Left lung (tissue), 10 donors: Measurements from ENCODE around the gene SMAD7. TPM values are rescaled to one million over a fixed set of nuclear protein-coding genes. Genes with fewer than 3 reads are reported as not detected.

Source experiments
- ATAC-seq: fragments of 200-7000 bp; cut with Tn5 transposase; one replicate; pipeline ENCODE4 v1.9.1; 2020; ENCODE audit warnings: moderate library complexity
- DNase-seq, 4 donors: peaks; one replicate each; pipeline ENCODE4 v3.0.0-alpha.2; 2013 to 2020
- H3K27ac ChIP-seq, 2 donors: fragments of 200-600 bp; sonication (generic) in 1 of 2; one replicate each; pipeline versions ENCODE4 v1.5.0 to v1.8.0; 2020 to 2021
- H3K27me3 ChIP-seq, 2 donors: fragments of 200-600 bp; sonication (generic) in 1 of 2; one replicate each; pipeline versions ENCODE4 v1.5.0 to v1.8.0; 2020 to 2021
- H3K36me3 ChIP-seq, 2 donors: fragments of 200-600 bp; sonication (generic) in 1 of 2; one replicate each; pipeline versions ENCODE4 v1.5.0 to v1.8.0; 2020 to 2021
- H3K4me1 ChIP-seq, 2 donors: fragments of 200-600 bp; one replicate each; pipeline ENCODE4 v1.8.0; 2021
- H3K4me3 ChIP-seq, 2 donors: fragments of 200-600 bp; sonication (generic) in 1 of 2; one replicate each; pipeline versions ENCODE4 v1.5.0 to v1.8.0; 2020 to 2021; ENCODE audit warnings: mild to moderate bottlenecking in 1 of 2
- H3K9me3 ChIP-seq, 2 donors: fragments of 200-600 bp; sonication (generic) in 1 of 2; one replicate each; pipeline versions ENCODE4 v1.5.0 to v1.8.0; 2020 to 2021
- intact Hi-C, 2 donors: fragments of 100-400 bp; cut with DNase I; formaldehyde crosslinking; loops; one replicate each; pipeline versions ENCODE4 v1.11.2 to v1.14.2; 2022
- polyA plus RNA-seq, 6 donors: library from polyadenylated mRNA; unstranded; fragments of 120-200 nt; gene quantifications; one replicate each; pipeline ENCODE4 v1.2.1, GENCODE V29; 2013; ENCODE audit not compliant: insufficient read length in 6 of 6
- total RNA-seq, 2 donors: library from RNA; stranded (reverse); fragmentation: NEBNext Ultra II Directional; extraction: Animal tissue kit (Norgen Biotek cat#: 25700); gene quantifications; one replicate each; pipeline ENCODE4 v1.2.1, GENCODE V29; 2021
- TF ChIP-seq, protein P1 (sequence below), 2 donors: fragments of 200-600 bp; sonication (generic) in 1 of 2; IDR thresholded peaks; one replicate each; pipeline versions ENCODE4 v1.5.0 to v1.8.0; 2021; ENCODE audit warnings: antibody characterized with exemption in 2 of 2
- donor health status: DM: no; HTN: yes; CAD: no.
- donor health status: DM: no; HTN: no; CAD: no.

Gene SMAD7
- total and polyA plus RNA-seq, 8 donors = 43.3 to 71.2 (median 61.9) TPM

DNA sequence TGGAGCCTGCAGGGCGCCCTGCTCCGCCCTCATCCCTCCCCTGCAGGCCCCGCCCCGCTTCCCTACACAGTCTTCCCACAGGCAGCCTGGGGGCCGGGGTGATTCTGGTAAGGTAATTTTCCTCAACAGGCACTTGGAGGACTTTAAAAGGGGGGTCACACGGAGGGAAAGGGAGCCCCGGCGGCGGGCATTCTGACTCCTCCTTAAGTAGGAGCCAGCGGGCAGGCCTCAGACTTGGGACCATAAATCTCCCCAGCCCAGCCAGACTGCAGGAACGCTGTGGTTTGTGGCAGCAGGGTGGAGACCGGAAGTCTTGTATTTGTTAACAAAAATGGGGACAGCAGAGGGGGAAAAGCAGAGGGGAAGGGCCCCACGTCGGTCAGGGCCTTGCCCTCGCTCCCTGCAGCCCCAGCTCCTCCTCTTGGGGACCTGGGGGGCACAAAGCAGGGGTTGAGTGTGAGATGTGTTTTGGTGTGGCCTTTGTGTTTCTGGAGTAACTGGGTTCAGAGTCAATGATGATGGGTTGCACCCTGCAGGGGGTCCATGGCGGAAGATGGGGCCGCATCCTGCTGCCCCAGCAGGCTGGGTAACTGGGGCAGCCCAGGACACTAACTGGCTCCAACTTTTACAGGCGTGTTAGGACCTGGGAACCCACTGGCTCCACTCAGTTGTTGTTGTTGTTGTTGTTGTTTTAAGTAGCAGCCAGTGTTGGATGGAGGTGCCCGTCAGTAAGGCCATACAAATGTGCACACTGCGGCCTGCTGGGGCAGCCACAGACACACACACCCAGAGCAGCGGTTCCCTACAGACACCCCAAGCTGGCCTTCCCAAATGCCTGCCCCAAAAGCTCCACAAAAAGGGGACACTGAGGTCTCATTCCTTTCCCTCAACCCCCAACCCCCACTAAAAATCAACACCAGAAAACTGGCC, 27.7 kb downstream of the SMAD7 start:
- Histone ChIP-seq H3K36me3 (peaks cover 0 to 30% of the 10 kb centered on the region in 2 donors), H3K4me1 (peaks cover 64 to 92% of the 10 kb centered on the region in 2 donors), H3K27ac (peak overlapping the region; percentile 73 to 76), H3K27me3 (no peaks in the 10 kb centered on the region), H3K9me3 (no peaks in the 10 kb centered on the region), H3K4me3 (peak overlapping the region in 1 of 2 donors; percentile 30)
- peak in 2 of 4 donors; percentile 80 to 90 for DNase-seq
- intact Hi-C loops = no loop called here
- peak; percentile 61 for ATAC-seq
- TF ChIP-seq, protein P1, sequence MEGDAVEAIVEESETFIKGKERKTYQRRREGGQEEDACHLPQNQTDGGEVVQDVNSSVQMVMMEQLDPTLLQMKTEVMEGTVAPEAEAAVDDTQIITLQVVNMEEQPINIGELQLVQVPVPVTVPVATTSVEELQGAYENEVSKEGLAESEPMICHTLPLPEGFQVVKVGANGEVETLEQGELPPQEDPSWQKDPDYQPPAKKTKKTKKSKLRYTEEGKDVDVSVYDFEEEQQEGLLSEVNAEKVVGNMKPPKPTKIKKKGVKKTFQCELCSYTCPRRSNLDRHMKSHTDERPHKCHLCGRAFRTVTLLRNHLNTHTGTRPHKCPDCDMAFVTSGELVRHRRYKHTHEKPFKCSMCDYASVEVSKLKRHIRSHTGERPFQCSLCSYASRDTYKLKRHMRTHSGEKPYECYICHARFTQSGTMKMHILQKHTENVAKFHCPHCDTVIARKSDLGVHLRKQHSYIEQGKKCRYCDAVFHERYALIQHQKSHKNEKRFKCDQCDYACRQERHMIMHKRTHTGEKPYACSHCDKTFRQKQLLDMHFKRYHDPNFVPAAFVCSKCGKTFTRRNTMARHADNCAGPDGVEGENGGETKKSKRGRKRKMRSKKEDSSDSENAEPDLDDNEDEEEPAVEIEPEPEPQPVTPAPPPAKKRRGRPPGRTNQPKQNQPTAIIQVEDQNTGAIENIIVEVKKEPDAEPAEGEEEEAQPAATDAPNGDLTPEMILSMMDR (IDR thresholded peaks at IDR 0.05) = no peak

DNA sequence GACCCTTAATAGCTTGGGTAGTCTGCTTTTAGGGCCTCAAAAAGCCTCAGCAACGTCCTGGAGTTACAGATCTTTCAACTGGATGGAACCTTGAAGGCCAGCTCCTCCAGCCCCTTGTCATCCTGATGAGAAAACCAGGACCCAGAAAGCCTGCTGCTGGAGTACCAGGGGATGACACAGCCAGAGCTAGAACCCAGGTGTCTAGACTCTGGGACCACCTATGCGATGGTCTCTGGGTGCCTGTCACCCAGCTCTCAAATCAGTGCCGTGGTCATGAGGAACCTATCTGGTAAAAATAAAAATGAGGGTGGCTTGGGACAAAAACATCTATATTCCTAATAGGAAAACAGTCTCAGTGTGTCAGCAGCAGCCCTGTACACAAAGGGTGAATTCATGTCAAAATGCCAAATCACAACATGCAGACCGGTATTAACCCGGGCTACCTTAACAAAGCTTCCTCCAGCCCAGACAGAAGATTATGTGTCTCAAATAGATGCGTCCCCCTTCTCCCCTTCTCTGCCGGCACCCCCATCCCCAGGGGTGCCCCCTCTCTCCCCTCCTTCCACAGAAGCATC, 28.5 kb downstream of the SMAD7 start:
- H3K27ac ChIP-seq = peak overlapping the region; percentile 73 to 76
- no peaks in the 10 kb centered on the region for H3K27me3 ChIP-seq
- no peak for DNase-seq
- intact Hi-C loops = no loop called here
- peak overlapping the region in 1 of 2 donors; percentile 30 for H3K4me3 ChIP-seq
- no peaks in the 10 kb centered on the region for H3K9me3 ChIP-seq
- ATAC-seq = no peak
- TF ChIP-seq, protein P1 (IDR thresholded peaks at IDR 0.05) = no peak
- H3K4me1 ChIP-seq = peaks cover 57 to 92% of the 10 kb centered on the region in 2 donors
- peaks cover 0 to 30% of the 10 kb centered on the region in 2 donors for H3K36me3 ChIP-seq

DNA sequence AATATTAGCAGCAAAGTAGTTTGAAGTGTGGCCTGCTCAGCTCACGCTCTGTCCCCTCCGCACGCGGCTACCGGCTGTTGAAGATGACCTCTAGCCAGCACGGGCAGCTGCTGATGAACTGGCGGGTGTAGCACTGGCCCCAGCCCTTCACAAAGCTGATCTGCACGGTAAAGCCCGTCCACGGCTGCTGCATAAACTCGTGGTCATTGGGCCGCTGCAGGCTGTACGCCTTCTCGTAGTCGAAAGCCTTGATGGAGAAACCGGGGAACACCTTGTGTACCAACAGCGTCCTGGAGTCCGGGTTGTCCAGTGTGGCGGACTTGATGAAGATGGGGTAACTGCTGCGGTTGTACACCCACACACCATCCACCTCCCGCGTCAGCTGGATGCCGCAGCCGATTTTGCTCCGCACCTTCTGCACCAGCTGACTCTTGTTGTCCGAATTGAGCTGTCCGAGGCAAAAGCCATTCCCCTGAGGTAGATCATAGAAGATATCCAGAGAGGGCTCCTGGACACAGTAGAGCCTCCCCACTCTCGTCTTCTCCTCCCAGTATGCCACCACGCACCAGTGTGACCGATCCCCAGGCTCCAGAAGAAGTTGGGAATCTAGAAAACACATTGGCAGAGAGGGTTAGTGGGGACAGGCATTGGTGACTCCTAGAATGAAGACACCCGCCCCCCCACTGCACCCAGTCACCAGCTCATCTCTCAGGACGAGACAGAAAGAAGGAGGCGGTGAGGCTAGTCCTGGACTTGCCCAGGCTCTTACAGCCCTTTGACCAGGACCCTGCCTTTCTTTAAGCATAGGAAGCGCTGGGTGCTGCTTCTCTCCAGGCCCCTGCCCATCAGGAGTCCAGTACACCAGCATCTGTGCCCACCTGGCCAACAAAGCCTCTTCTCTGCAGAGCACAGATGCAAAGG, 29.2 kb downstream of the SMAD7 start:
- H3K4me3 ChIP-seq = no peak overlapping the region
- peaks cover 0 to 30% of the 10 kb centered on the region in 2 donors for H3K36me3 ChIP-seq
- H3K4me1 ChIP-seq = peaks cover 53 to 92% of the 10 kb centered on the region in 2 donors
- ATAC-seq (no peak), DNase-seq (no peak)
- TF ChIP-seq, protein P1 (IDR thresholded peaks at IDR 0.05) = no peak
- peak overlapping the region in 1 of 2 donors; percentile 76 for H3K27ac ChIP-seq
- intact Hi-C loops = no loop called here
- H3K27me3 ChIP-seq = no peaks in the 10 kb centered on the region
- H3K9me3 ChIP-seq = no peaks in the 10 kb centered on the region

DNA sequence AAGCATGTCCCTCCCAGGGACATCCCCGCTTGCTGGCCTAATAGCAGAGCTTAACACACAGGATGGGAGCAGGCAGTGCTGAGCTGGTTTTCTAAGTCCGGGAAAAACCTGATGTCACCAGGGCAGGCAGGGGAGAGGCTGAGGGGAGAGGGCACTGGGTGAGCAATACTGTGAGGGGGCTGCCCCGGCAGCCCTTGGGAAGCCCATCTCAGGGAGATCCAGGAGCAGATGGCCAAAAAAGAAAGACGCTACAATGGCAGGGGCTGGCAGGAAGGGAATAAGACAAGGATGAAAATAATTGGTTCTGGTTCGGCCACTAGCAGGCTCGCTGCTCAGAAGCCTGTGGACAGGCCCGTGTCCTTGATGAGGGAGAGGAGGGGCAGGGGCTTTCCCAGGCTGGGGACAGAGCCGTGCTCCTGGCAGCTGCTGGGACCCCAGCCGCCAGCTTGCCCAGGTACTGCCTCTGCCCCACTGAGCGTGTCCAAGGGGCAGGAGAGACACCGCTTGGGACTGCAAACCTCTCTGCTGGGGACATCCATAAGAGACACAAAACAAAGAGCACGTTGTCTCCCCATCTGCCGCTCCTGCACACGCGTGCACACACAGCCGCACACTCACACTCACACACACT, 30.2 kb downstream of the SMAD7 start:
- Histone ChIP-seq H3K27ac (no peak overlapping the region), H3K4me1 (peaks cover 47 to 87% of the 10 kb centered on the region in 2 donors)
- intact Hi-C loops = no loop called here

More for the DNA sequence above, 30.2 kb downstream of the SMAD7 start:
- H3K4me3 ChIP-seq = no peak overlapping the region
- DNase-seq (no peak), ATAC-seq (no peak)
- no peaks in the 10 kb centered on the region for H3K9me3 ChIP-seq
- H3K36me3 ChIP-seq = peaks cover 0 to 30% of the 10 kb centered on the region in 2 donors
- no peaks in the 10 kb centered on the region for H3K27me3 ChIP-seq
- TF ChIP-seq, protein P1 (IDR thresholded peaks at IDR 0.05) = no peak
